Endothelial cell of umbilical vein (primary cell): Measurements from ENCODE around the gene FAM180A.

Experiments used
- EZH2 ChIP-seq: IDR thresholded peaks from 2 replicates; pipeline ENCODE4 v1.6.1; 2012; ENCODE audit warnings: borderline replicate concordance, low read depth, mild to moderate bottlenecking, moderate library complexity, low read length, inconsistent platforms; ENCODE audit not compliant: severe bottlenecking
- GATA2 ChIP-seq: IDR thresholded peaks from 2 replicates; pipeline ENCODE4 v1.7.0; 2011; ENCODE audit warnings: low read depth, mild to moderate bottlenecking, moderate library complexity, mixed read lengths, low read length; ENCODE audit not compliant: insufficient read length, insufficient read depth
- JUN ChIP-seq: IDR thresholded peaks from 2 replicates; pipeline ENCODE4 v1.6.1; 2011; ENCODE audit warnings: borderline replicate concordance, low read depth; ENCODE audit not compliant: insufficient read length, insufficient read depth
- MYC ChIP-seq: IDR thresholded peaks from one replicate; pipeline ENCODE4 v1.6.1; 2011; ENCODE audit warnings: mild to moderate bottlenecking, low read depth, low read length
- POLR2A ChIP-seq: IDR thresholded peaks from 2 replicates; pipeline ENCODE4 v1.6.1; 2012; ENCODE audit warnings: low read depth, mild to moderate bottlenecking, control low read depth, low read length
- POLR2AphosphoS5 ChIP-seq: IDR thresholded peaks from 2 replicates; pipeline ENCODE4 v1.6.1; 2012; ENCODE audit warnings: low read depth, mild to moderate bottlenecking, control low read depth, low read length, moderate library complexity; ENCODE audit not compliant: insufficient read depth
- TF ChIP-seq, protein P1 (sequence below), 2 donors: IDR thresholded peaks; 1 replicate in 1 of 2; 2 replicates in 1 of 2; pipeline ENCODE4 v1.5.1; 2011; ENCODE audit warnings: low read length in 2 of 2, mild to moderate bottlenecking in 2 of 2, moderate library complexity in 2 of 2, control low read depth in 1 of 2, inconsistent platforms in 1 of 2, low read depth in 1 of 2; ENCODE audit not compliant: insufficient read depth in 1 of 2; ENCODE audit errors: extremely low read depth in 1 of 2
- TF ChIP-seq, protein P2 (sequence below): IDR thresholded peaks from 2 replicates; pipeline ENCODE4 v1.6.1; 2011; ENCODE audit not compliant: insufficient read depth, insufficient read length

DNA sequence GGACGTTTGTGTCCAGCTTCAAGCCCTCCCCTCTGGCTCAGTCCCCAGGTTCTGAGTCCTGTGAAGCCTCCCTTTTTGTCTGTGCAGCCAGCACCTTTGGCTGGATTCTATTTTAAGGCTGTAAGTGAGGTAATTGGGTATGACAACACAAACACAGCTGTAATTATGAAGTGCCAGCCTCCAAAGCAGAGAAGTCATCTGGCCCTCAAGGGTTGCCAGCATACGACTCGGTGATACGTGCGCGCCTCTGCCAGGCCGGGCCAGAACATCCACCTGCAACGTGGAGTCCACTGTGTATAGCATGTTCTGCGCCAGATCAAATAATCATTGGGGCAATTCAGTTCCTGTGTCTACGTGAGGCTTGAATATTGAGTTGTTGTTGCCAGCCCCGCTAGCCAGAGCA is 6.7 kb upstream of the FAM180A start:
- no peak for TF ChIP-seq JUN
- no peak for TF ChIP-seq POLR2A
- TF ChIP-seq, protein P1, sequence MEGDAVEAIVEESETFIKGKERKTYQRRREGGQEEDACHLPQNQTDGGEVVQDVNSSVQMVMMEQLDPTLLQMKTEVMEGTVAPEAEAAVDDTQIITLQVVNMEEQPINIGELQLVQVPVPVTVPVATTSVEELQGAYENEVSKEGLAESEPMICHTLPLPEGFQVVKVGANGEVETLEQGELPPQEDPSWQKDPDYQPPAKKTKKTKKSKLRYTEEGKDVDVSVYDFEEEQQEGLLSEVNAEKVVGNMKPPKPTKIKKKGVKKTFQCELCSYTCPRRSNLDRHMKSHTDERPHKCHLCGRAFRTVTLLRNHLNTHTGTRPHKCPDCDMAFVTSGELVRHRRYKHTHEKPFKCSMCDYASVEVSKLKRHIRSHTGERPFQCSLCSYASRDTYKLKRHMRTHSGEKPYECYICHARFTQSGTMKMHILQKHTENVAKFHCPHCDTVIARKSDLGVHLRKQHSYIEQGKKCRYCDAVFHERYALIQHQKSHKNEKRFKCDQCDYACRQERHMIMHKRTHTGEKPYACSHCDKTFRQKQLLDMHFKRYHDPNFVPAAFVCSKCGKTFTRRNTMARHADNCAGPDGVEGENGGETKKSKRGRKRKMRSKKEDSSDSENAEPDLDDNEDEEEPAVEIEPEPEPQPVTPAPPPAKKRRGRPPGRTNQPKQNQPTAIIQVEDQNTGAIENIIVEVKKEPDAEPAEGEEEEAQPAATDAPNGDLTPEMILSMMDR (IDR thresholded peaks at IDR 0.05; ENCODE audit: extremely low read depth in 1 of 2, insufficient read depth in 1 of 2, low read depth in 1 of 2, low read length in 2 of 2) = no peak
- TF ChIP-seq, protein P2, sequence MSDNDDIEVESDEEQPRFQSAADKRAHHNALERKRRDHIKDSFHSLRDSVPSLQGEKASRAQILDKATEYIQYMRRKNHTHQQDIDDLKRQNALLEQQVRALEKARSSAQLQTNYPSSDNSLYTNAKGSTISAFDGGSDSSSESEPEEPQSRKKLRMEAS = no peak
- no peak for TF ChIP-seq MYC
- TF ChIP-seq EZH2 = no peak
- no peak for TF ChIP-seq POLR2AphosphoS5
- TF ChIP-seq GATA2 = no peak
